Measurements from ENCODE around the gene PDE4D.

DNA sequence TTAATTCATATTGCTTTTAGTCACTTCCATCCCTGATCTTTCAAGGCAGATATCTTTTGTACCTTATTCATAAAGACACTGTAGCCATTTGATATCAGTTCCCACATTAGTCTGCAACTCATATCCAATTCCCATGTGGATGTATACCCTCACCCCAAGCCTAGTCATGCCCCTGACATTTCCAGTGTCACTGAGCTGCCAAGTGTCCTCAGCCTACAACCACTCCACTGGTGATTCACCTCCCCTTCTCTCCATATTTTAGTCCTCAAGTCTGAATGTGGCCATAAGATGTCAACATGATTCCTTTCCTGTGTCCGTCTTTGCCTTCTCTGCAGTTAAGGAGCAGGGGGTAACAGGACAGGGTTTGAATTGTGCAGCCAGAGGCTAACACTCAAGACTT, 963.8 kb downstream of the PDE4D start:
- TF ChIP-seq, protein P1, sequence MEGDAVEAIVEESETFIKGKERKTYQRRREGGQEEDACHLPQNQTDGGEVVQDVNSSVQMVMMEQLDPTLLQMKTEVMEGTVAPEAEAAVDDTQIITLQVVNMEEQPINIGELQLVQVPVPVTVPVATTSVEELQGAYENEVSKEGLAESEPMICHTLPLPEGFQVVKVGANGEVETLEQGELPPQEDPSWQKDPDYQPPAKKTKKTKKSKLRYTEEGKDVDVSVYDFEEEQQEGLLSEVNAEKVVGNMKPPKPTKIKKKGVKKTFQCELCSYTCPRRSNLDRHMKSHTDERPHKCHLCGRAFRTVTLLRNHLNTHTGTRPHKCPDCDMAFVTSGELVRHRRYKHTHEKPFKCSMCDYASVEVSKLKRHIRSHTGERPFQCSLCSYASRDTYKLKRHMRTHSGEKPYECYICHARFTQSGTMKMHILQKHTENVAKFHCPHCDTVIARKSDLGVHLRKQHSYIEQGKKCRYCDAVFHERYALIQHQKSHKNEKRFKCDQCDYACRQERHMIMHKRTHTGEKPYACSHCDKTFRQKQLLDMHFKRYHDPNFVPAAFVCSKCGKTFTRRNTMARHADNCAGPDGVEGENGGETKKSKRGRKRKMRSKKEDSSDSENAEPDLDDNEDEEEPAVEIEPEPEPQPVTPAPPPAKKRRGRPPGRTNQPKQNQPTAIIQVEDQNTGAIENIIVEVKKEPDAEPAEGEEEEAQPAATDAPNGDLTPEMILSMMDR (IDR thresholded peaks at IDR 0.05; ENCODE audit: low read length): no peak
- no peak for TF ChIP-seq EZH2phosphoT487 (IDR thresholded peaks at IDR 0.05; ENCODE audit: low read length)

Data from MM.1S (cell line).